T1000 (cell line): ENCODE measurements around the gene IFI6.
A peak's percentile ranks its signal among the peaks of the same experiment; 100 is the strongest.
"Not testable (repeated sequence)": the region's sequence is repeated elsewhere in the genome, so short reads cannot be mapped to it uniquely, and the experiment has no call there.

Experiments used
- DNase-seq: peaks from one replicate; lab custom pipeline; 2025; ENCODE audit warnings: mixed read lengths; lab: John Stamatoyannopoulos, UW

IFI6 gene, protein sequence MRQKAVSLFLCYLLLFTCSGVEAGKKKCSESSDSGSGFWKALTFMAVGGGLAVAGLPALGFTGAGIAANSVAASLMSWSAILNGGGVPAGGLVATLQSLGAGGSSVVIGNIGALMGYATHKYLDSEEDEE

GRCh38 chr1:27671964-27672749, at the start of gene IFI6:
IFI6 (minus strand) TSS chr1:27672192; CDS start chr1:27669314, 2,878 bp downstream.
- peak; percentile 83 for DNase-seq

GRCh38 chr1:27719286-27720251, 47.6 kb upstream of the IFI6 start:
- DNase-seq, result no peak

DNA sequence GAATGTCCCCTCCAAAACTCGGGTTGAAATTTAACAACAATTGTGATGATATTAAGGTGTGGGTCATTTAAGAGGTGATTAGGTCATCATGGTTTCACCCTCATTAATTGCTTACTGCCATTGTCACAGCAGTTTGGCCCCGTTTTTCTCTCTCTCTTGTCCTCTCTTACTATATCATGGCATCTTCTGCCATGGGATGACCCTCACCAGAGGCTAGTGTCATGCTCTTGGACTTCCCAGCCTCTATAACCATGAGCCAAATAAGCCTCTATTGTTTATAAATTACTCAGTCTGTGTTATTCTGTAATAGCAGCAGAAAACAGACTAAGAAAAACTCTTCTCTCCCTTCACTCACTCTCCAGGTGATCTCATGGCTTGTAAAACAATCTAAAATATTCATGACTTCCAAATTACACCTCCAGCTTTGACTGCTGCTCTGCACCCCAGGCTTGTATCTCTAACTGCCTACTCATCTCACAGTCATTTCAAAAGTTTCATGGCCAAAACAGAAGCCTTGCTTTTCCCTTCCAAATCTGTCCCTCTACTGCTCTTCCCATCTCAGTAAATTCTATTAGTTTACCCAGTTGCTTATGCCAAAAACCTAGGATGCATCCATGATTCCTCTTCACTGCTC, 44.4 kb upstream of the IFI6 start:
- no peak for DNase-seq

DNA sequence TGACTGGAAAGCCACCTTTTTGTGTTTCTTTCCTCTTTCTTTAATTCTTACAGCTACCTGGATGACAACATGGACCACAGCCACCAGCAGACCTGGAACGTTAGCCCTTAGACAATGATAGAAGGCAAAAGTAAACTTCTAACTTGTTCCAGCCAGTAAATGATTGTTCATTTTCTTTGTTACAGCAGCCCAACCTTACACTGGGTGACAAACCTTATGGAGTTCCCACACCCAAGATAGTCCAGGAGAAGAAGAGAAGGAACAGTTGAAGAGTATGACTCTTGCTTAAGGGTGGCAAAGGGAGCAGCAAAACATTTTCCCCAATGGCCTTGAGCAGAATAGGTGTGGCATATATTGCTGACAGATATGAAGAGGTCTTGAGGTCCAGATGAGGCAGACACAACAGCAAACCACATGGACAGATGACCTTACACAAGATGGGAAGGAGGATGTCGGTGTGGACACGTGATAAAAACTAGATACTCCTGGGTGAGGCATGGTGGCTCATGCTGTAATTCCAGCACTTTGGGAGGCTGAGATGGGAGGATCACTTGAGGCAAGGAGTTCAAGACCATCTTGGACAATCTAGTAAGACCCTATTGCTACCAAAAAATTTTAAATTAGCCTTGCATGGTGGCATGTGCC, 42.0 kb upstream of the IFI6 start:
- DNase-seq, result no peak

GRCh38 chr1:27713139-27713725, 41.2 kb upstream of the IFI6 start:
- DNase-seq, result no peak

DNA sequence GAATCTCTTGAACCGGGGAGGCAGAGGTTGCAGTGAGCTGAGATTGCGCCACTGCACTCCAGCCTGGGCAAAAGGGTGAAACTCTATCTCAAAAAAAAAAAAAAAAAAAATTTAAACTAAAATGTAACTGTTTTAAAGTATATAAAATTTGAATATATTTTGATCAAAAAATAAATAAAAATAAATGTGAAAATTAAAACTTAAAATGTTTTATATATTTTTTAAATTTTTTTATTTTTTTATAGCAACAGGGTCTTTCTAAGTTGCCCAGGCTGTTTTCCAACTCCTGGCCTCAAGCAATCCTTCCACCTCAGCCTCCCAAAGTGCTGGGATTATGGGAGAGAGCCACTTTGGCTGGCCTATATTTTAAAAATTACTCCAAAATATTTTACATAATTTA, 38.6 kb upstream of the IFI6 start:
- no peak for DNase-seq

DNA sequence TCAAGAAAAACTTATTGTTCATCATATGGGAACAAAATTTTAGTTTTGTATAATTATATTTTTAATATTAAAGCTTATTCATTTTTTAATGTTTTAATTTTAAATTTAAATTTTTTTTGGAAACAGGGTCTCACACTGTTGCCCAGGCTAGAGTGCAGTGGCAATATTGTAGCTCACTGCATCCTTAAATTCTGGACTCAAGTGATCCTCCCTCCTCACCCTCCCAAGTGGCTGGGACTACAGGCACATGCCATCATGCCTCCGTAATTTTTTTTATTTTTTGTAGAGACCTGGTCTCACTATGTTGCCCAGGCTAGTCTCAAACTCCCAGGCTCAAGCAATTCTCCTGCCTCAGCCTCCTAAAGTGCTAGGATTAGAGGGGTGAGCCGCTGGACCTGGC, 33.6 kb upstream of the IFI6 start:
- no peak for DNase-seq

- DNase-seq, result no peak
Observed at GRCh38 chr1:27704958-27705357, 33.0 kb upstream of the IFI6 start.

- not testable (repeated sequence) for DNase-seq
Observed at GRCh38 chr1:27696835-27697234, 24.8 kb upstream of the IFI6 start.

- no peak for DNase-seq
Observed at GRCh38 chr1:27690183-27690582, 18.2 kb upstream of the IFI6 start.

- no peak for DNase-seq
Observed at GRCh38 chr1:27689423-27690173, 17.6 kb upstream of the IFI6 start.

DNA sequence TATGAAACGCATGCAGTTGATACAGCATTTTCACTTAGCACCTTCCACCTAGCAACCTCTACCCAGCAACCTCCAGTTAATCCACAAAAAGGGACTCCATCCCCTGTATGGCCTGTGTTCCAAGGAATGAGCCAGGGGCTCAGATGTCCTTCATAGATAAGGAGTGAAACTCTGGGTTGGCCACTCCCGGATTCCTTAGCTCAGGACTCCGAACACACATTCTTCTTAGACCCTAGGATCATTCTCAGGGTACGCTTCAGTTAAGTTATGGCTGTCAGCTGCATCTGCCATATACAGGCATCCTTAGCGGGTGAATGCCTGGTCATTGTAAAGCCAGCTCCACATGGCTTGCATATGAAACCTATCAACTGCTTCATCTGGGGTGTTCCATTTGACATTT, 15.9 kb upstream of the IFI6 start:
- no peak for DNase-seq

GRCh38 chr1:27686223-27686990, 14.4 kb upstream of the IFI6 start:
- no peak for DNase-seq

- DNase-seq, result no peak
Observed at GRCh38 chr1:27684176-27684575, 12.2 kb upstream of the IFI6 start.

GRCh38 chr1:27682351-27682944, 10.5 kb upstream of the IFI6 start:
- no peak for DNase-seq

- DNase-seq, result not testable (repeated sequence)
Observed at GRCh38 chr1:27681580-27681979, 9.6 kb upstream of the IFI6 start.

GRCh38 chr1:27680225-27680791, 8.3 kb upstream of the IFI6 start:
- DNase-seq, result not testable (repeated sequence)

DNA sequence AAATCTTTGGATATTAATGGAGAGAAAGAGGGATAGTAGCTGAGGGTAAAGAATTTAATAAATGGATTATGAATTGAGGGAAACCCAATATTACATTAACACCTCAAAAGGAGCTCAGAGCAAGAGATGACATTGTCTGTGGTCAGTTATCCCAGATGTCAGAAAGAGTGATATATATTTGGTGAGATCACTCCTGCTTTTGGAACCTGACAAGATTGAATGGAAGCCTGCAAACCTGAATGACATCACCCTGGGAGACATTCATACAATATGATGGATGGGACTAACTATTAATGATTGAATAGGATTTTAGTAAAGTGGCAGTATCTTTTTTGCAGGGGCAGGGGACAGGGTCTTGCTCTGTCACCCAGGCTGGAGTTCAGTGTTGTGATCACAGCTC, 6.8 kb upstream of the IFI6 start:
- DNase-seq, result no peak

DNA sequence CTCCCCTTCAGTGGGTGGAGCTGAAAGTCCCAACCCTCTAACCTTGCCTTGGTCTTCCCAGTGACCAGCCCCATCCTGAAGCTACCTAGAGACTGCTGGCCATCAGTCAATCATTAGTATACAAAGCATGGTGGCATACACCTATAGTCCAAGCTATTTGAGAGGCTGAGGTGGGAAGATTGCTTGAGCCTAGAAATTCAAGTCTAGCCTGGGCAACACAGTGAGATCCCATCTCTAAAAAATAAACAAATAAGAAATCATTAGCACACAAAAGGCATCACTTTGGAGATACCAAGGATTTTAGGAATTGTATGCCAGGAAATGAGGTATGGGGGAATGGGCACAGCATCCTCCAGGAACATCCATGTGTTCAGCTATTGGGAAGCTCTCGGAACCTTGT, 4.4 kb upstream of the IFI6 start:
- DNase-seq, result no peak
